Ectodermal cell (in vitro differentiated cells): ENCODE results near the gene MCF2L2.

Experiments used
- H3K27ac ChIP-seq: 2 replicates; pipeline ENCODE4 v1.7.0; 2013; ENCODE audit warnings: mild to moderate bottlenecking, low read depth, low read length; ENCODE audit not compliant: insufficient read depth, poor library complexity, severe bottlenecking
- H3K27me3 ChIP-seq: 2 replicates; pipeline ENCODE4 v1.7.0; 2013; ENCODE audit warnings: mild to moderate bottlenecking, low read length; ENCODE audit not compliant: insufficient read depth, control insufficient read depth, poor library complexity, severe bottlenecking
- H3K36me3 ChIP-seq: one replicate; pipeline ENCODE4 v1.7.0; 2013; ENCODE audit warnings: low read length; ENCODE audit not compliant: control insufficient read depth, insufficient read depth
- H3K4me1 ChIP-seq: one replicate; pipeline ENCODE4 v1.7.0; 2013; ENCODE audit warnings: low read length; ENCODE audit not compliant: control insufficient read depth, insufficient read depth
- H3K4me3 ChIP-seq: 2 replicates; pipeline ENCODE4 v1.7.0; 2013; ENCODE audit warnings: low read depth, low read length, control low read depth; ENCODE audit not compliant: insufficient read depth
- H3K9me3 ChIP-seq: 2 replicates; pipeline ENCODE4 v1.7.0; 2013; ENCODE audit warnings: mild to moderate bottlenecking, low read length, moderate library complexity; ENCODE audit not compliant: control insufficient read depth
- WGBS, 2 experiments: methylation state at CpG; one replicate each; pipeline ENCODE4 v1.1.7; 2013; ENCODE audit warnings: missing lambda C conversion rate in 2 of 2; 5-methylcytosine and 5-hydroxymethylcytosine counted together

MCF2L2 gene

DNA sequence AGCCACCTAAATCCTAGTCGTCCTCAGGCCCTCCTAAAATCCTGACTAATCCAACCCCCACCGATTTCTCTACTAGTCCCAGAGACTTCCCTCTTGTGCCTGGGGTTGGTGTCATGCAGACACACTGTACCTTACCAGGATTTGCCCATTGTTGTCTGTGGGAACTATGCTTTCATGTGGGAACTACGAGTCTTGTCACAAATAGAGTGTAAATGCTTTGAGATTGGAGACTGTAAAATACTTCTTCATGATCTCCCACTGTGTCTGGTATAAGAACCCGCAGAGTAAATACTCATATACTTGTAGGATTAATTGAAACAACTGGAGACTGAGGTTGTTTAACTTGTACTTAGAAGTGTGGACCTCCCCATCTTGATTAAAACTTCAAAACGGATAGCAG, 164.2 kb downstream of the MCF2L2 start:
- H3K27me3 ChIP-seq = no peaks in the 10 kb centered on the region
- H3K4me3 ChIP-seq = no peak overlapping the region
- WGBS, 2 experiments = 21 to 23% methylated on average over 4 to 5 of the region's 5 CpGs
- no peaks in the 10 kb centered on the region for H3K36me3 ChIP-seq
- H3K9me3 ChIP-seq = no peaks in the 10 kb centered on the region
- peaks cover 34% of the 10 kb centered on the region for H3K4me1 ChIP-seq
- H3K27ac ChIP-seq = peak overlapping the region; percentile 98

- H3K4me1 ChIP-seq = peaks cover 34% of the 10 kb centered on the region
- no peaks in the 10 kb centered on the region for H3K36me3 ChIP-seq
- H3K9me3 ChIP-seq = no peaks in the 10 kb centered on the region
- no peak overlapping the region for H3K27ac ChIP-seq
- no peak overlapping the region for H3K4me3 ChIP-seq
- 94 to 98% methylated on average over 3 of the region's 3 CpGs for WGBS, 2 experiments
- H3K27me3 ChIP-seq = no peaks in the 10 kb centered on the region
Observed at GRCh38 chr3:183262875-183263378, 165.5 kb downstream of the MCF2L2 start.

DNA sequence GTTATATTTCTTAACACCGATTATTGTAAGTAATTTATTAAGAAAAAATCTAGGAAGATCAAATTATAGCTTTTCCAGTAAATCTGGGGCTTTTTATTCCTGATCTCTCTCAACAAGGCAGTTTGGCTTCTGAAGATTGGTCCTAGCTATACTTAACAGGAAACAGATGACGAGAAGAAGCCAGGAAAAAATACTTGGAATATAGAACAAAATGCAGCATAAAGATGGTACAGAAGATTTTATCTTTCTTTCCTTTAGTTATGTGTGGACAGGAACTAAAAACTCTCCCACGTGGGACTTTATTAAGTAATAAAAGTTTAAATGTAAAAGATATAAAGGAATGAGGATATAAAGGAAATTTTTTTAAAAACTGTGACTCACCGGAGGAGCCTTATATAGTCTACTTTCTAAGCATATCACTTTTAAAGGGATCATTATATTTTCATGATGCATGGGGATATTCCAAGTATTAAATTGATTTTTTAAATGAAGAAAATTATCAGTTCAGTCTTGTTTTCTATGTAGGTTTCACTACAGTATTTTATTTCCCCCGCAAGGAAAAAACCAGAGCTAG, 167.2 kb downstream of the MCF2L2 start:
- H3K9me3 ChIP-seq = no peaks in the 10 kb centered on the region
- no peak overlapping the region for H3K27ac ChIP-seq
- no peak overlapping the region for H3K4me3 ChIP-seq
- no peaks in the 10 kb centered on the region for H3K36me3 ChIP-seq
- no peaks in the 10 kb centered on the region for H3K27me3 ChIP-seq
- peaks cover 27% of the 10 kb centered on the region for H3K4me1 ChIP-seq
- 96 to 100% methylated on average over 1 to 4 of the region's 5 CpGs for WGBS, 2 experiments

GRCh38 chr3:183260167-183260904, 168.1 kb downstream of the MCF2L2 start:
- Histone ChIP-seq H3K27me3 (peaks cover 4% of the 10 kb centered on the region), H3K9me3 (no peaks in the 10 kb centered on the region), H3K4me3 (no peak overlapping the region), H3K27ac (no peak overlapping the region), H3K36me3 (no peaks in the 10 kb centered on the region), H3K4me1 (peaks cover 20% of the 10 kb centered on the region)
- 93% methylated on average over 6 to 7 of the region's 7 CpGs for WGBS, 2 experiments

DNA sequence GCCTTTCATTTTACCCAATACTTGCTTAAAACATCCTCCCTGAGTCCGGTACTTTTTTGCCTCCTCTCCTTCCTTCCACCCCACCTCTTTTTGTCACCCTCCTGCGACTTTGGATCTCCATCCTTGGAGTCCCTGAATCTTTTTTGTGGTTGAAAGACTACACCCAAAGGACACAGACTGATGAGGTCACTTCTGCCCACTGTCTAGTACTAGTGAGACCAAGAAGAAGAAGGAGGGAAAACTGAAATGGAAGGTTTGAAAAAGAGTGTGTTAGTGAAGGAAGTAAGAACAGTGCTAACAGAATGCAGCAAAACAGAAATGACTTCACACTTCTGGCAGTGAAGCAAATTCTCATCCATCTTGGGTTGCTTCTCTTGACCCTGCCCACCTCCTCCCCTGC, 168.8 kb downstream of the MCF2L2 start:
- H3K27ac ChIP-seq = no peak overlapping the region
- H3K27me3 ChIP-seq = peaks cover 11% of the 10 kb centered on the region
- WGBS, 2 experiments = 83 to 91% methylated on average over 2 of the region's 2 CpGs
- H3K4me1 ChIP-seq = peaks cover 16% of the 10 kb centered on the region
- no peaks in the 10 kb centered on the region for H3K36me3 ChIP-seq
- H3K9me3 ChIP-seq = no peaks in the 10 kb centered on the region
- H3K4me3 ChIP-seq = no peak overlapping the region

DNA sequence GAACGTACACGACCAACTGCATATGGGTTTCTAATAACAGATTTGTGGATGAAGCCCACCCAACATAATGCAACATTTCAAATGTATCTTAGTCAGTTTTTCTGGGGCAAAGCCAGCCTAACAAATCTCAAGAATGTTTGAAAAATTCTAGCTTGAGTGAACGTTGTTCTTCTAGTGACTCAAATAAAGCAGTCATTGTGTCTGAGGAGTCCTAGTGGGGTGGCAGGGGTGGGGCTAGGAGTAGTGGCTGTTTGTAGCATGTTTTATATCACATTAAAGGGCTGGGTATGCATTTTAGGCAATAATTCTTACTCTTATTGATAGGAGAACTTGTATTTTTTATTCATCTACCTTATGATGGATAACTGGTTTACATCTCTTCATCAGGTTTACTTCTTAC, 169.3 kb downstream of the MCF2L2 start:
- Histone ChIP-seq H3K27me3 (peaks cover 15% of the 10 kb centered on the region), H3K27ac (no peak overlapping the region), H3K36me3 (no peaks in the 10 kb centered on the region), H3K4me1 (peaks cover 10% of the 10 kb centered on the region), H3K9me3 (no peaks in the 10 kb centered on the region), H3K4me3 (no peak overlapping the region)
- WGBS, 2 experiments = 91% methylated on average over 3 of the region's 3 CpGs

GRCh38 chr3:183255348-183255730, 173.1 kb downstream of the MCF2L2 start:
- no peaks in the 10 kb centered on the region for H3K9me3 ChIP-seq
- H3K27ac ChIP-seq = no peak overlapping the region
- no peaks in the 10 kb centered on the region for H3K36me3 ChIP-seq
- no peaks in the 10 kb centered on the region for H3K4me1 ChIP-seq
- peak overlapping the region; percentile 70 for H3K4me3 ChIP-seq
- H3K27me3 ChIP-seq = peaks cover 50% of the 10 kb centered on the region
- 42 to 43% methylated on average over 4 of the region's 4 CpGs for WGBS, 2 experiments

- Histone ChIP-seq H3K9me3 (no peaks in the 10 kb centered on the region), H3K4me1 (no peaks in the 10 kb centered on the region), H3K36me3 (no peaks in the 10 kb centered on the region), H3K4me3 (peak overlapping the region; percentile 70), H3K27me3 (peaks cover 50% of the 10 kb centered on the region), H3K27ac (peak overlapping the region; percentile 33)
- 7 to 8% methylated on average over 49 of the region's 49 CpGs for WGBS, 2 experiments
Observed at GRCh38 chr3:183254487-183255347, 173.7 kb downstream of the MCF2L2 start.

DNA sequence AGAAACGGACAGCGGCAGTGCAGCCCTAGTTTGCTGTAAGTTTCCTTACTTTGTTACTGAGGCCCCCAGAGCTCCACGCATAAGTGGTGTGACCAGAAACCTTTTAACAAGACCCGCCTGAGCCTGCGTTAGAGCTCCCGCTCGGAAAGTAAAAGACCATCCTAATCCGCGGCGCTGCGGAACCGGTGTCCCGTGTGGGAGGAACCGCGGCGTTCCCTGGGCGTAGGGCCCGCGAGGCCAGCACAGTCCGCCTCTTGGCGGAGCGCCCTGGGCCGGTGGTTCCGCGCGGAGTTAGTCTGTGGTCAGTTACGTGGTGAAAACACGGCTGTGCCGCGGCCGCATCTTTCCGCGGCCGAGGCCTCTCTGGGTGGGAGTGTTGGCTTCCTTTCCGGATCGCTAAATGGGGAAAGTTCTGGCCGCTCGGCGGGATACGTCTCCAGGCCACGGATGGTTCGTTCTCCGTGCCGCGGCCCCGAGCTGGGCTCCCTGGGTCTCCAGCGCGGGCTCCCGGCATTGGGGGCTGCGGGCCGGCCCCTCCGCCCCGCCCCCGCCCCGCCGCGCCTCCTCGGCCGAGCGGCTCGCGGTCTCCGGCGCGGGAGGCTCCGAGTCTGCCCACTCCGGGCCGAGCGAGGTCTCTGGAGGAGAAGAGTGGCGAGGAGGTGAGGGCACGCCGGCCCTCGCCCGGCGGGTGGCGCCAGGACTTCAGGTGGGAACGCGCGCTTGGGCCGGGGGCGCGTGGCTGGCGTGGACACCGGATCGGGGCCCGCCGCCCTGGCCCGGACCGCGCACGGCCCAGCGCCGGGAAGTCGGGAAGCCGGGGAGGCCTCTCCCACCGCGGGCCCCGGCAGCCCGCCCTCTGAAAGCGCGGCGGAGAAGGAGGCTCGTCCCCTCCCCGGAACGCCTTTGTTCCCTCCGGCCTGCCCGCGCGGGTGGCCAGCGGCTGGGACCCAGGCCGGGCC, 174.6 kb downstream of the MCF2L2 start:
- peak overlapping the region; percentile 33 for H3K27ac ChIP-seq
- WGBS, 2 experiments = 1% methylated on average over 111 of the region's 111 CpGs
- peaks cover 50% of the 10 kb centered on the region for H3K27me3 ChIP-seq

More for the DNA sequence above, 174.6 kb downstream of the MCF2L2 start:
- H3K9me3 ChIP-seq = no peaks in the 10 kb centered on the region
- no peaks in the 10 kb centered on the region for H3K36me3 ChIP-seq
- H3K4me3 ChIP-seq = peak overlapping the region; percentile 70
- H3K4me1 ChIP-seq = peaks cover 5% of the 10 kb centered on the region
